GM12875 (cell line): ENCODE data around the gene UBAP2.

Experiments used
- H3K4me3 ChIP-seq: one replicate; pipeline ENCODE4 v1.5.1; 2011; ENCODE audit warnings: low read depth, low read length, control low read depth
- TF ChIP-seq, protein P1 (sequence below): IDR thresholded peaks from 2 replicates; pipeline ENCODE4 v1.5.1; 2011; ENCODE audit warnings: low read depth, mild to moderate bottlenecking, control low read depth, inconsistent platforms, low read length, moderate library complexity, borderline replicate concordance; ENCODE audit not compliant: insufficient read depth

The UBAP2 gene

GRCh38 chr9:34048727-34049629 lies at the start of gene UBAP2:
Gene UBAP2 (minus strand): TSS chr9:34048887. CDS start chr9:34017148, 31,739 bp downstream.
- TF ChIP-seq, protein P1, sequence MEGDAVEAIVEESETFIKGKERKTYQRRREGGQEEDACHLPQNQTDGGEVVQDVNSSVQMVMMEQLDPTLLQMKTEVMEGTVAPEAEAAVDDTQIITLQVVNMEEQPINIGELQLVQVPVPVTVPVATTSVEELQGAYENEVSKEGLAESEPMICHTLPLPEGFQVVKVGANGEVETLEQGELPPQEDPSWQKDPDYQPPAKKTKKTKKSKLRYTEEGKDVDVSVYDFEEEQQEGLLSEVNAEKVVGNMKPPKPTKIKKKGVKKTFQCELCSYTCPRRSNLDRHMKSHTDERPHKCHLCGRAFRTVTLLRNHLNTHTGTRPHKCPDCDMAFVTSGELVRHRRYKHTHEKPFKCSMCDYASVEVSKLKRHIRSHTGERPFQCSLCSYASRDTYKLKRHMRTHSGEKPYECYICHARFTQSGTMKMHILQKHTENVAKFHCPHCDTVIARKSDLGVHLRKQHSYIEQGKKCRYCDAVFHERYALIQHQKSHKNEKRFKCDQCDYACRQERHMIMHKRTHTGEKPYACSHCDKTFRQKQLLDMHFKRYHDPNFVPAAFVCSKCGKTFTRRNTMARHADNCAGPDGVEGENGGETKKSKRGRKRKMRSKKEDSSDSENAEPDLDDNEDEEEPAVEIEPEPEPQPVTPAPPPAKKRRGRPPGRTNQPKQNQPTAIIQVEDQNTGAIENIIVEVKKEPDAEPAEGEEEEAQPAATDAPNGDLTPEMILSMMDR: no peak
- peak within 1 kb of the TSS; percentile 99 for H3K4me3 ChIP-seq

DNA sequence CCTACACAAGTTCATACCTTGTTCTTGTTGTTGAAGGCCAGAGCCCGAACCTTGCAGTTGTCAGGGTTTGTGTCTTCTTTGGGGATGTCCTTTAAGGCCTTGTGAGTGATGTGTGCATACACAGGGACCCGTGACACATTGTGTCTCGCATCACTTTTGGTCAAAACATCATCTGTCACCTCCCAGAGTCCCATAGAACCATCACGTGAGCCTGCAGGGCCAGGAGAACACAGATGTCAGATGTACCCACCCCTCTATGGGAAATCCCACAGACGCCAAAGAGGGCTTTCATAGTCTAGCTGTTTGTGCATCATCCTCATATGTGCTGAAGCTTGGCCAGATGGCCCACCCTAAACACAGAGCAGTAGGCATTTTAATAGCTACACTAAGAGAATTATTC lies 49.6 kb upstream of the UBAP2 start:
- TF ChIP-seq, protein P1: no peak
- no peak overlapping the region for H3K4me3 ChIP-seq

GRCh38 chr9:34097865-34098264 lies 49.2 kb upstream of the UBAP2 start:
- TF ChIP-seq, protein P1: no peak

GRCh38 chr9:34096751-34097150 lies 48.1 kb upstream of the UBAP2 start:
- no peak overlapping the region for H3K4me3 ChIP-seq
- TF ChIP-seq, protein P1: no peak

More at GRCh38 chr9:34097865-34098264, 49.2 kb upstream of the UBAP2 start:
- H3K4me3 ChIP-seq: no peak overlapping the region

DNA sequence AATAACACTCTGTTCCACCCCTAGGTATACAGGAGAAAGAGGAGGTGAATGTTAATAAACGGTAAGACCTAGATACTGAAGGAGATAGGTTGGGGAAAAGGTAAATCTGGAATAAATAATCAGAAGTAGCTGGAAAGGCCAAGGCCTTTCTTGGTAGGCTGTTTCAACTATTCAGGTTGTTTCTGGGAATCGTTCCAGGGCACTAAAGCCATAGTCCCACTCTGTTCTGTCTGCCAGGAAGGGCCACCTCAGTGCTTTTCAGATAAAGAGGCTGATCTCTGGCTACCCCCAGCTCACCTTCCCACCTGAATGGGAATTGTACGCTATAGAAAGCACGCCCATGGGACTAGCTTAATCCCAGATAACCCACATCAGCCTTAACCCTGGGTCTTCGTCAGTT lies 44.9 kb upstream of the UBAP2 start:
- TF ChIP-seq, protein P1: no peak
- no peak overlapping the region for H3K4me3 ChIP-seq

GRCh38 chr9:34089311-34089710 lies 40.6 kb upstream of the UBAP2 start:
- TF ChIP-seq, protein P1: no peak
- H3K4me3 ChIP-seq: no peak overlapping the region

GRCh38 chr9:34087370-34087769 lies 38.7 kb upstream of the UBAP2 start:
- TF ChIP-seq, protein P1: no peak
- H3K4me3 ChIP-seq: no peak overlapping the region
